ENCODE data around the gene MARVELD1. TPM values are rescaled to one million over a fixed set of nuclear protein-coding genes. Genes with fewer than 3 reads are reported as not detected.

Gene MARVELD1
- total and polyA plus RNA-seq, 2 experiments from 2014 or later: 7.3 to 23.7 TPM

GRCh38 chr10:97754726-97755125 lies 41.2 kb downstream of the MARVELD1 start (continued):
- no peak for TF ChIP-seq ETS1 (IDR thresholded peaks at IDR 0.05)
- no peak for TF ChIP-seq NANOG (IDR thresholded peaks at IDR 0.05; ENCODE audit: borderline replicate concordance)
- TF ChIP-seq ZNF331 (CRISPR knock-in tag; IDR thresholded peaks at IDR 0.05; ENCODE audit: low read depth): no peak
- no peak for TF ChIP-seq POLR2AphosphoS5 (IDR thresholded peaks at IDR 0.05; ENCODE audit: low read depth)

DNA sequence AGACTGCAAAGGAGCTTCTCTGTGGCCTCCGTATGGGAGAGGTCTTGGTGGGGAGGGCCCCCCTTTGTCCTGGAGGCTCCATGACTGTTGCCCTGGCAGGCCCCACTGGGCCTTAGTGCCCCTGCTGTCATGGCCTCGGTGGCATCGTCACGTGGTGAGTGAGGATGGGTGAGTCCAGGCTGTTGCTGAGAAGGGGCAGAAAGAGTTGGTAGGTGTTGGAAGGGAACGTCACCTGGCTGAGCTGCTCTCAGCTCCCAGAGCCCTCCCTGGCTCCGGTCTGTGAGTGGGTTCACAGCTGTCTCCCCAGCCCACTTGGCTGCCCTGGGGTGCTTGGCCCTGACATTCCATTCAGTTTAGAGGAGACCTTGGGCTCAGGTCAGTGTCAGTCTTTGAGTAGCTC lies 42.2 kb downstream of the MARVELD1 start:
- Mint-ChIP-seq H3K36me3 (ENCODE audit: low read depth) (peaks cover 71% of the 10 kb centered on the region), H3K4me1 (no peaks in the 10 kb centered on the region), H3K27me3 (ENCODE audit: insufficient read depth, low read depth, poor library complexity) (peaks cover 11% of the 10 kb centered on the region), H3K27ac (no peak overlapping the region), H3K4me3 (no peak overlapping the region), H3K9me3 (no peaks in the 10 kb centered on the region)
- Histone ChIP-seq H3K4me2 (no peak overlapping the region), H3F3A (replicated peaks; ENCODE audit: low read depth) (no peaks in the 10 kb centered on the region), H2AFZ (no peak overlapping the region), H3K36me3 (ENCODE audit: insufficient read depth) (peaks cover 24% of the 10 kb centered on the region; the same call in 1 of the 2 replicates), H3K9me2 (ENCODE audit: insufficient read depth) (no peaks in the 10 kb centered on the region), H3K79me2 (replicated peaks; ENCODE audit: insufficient read depth) (no peaks in the 10 kb centered on the region), H3K27me3 (ENCODE audit: insufficient read depth) (no peaks in the 10 kb centered on the region), H3K4me1 (ENCODE audit: insufficient read depth) (no peaks in the 10 kb centered on the region), H3K4me3 (no peak overlapping the region), H4K20me1 (replicated peaks; ENCODE audit: insufficient read depth) (no peaks in the 10 kb centered on the region; the same call in 1 of the 2 replicates), H3K27ac (ENCODE audit: low read depth) (no peak overlapping the region)
- no peak for TF ChIP-seq ZNF114 (CRISPR knock-in tag; IDR thresholded peaks at IDR 0.05)
- no peak for TF ChIP-seq CREB1 (CRISPR knock-in tag; IDR thresholded peaks at IDR 0.05; ENCODE audit: low read depth)
- TF ChIP-seq ETS1 (IDR thresholded peaks at IDR 0.05): no peak
- no peak for TF ChIP-seq POLR2AphosphoS5 (IDR thresholded peaks at IDR 0.05; ENCODE audit: low read depth)
- no peak for TF ChIP-seq CTCF (conservative IDR thresholded peaks at IDR 0.05; ENCODE audit: low read depth in 2 of 2)
- no peak for TF ChIP-seq STAT1 (IDR thresholded peaks at IDR 0.05; ENCODE audit: unreplicated experiment)
- TF ChIP-seq NANOG (IDR thresholded peaks at IDR 0.05; ENCODE audit: borderline replicate concordance): no peak
- DNase-seq (ENCODE audit: low spot score) (no peak), ATAC-seq (no peak)

DNA sequence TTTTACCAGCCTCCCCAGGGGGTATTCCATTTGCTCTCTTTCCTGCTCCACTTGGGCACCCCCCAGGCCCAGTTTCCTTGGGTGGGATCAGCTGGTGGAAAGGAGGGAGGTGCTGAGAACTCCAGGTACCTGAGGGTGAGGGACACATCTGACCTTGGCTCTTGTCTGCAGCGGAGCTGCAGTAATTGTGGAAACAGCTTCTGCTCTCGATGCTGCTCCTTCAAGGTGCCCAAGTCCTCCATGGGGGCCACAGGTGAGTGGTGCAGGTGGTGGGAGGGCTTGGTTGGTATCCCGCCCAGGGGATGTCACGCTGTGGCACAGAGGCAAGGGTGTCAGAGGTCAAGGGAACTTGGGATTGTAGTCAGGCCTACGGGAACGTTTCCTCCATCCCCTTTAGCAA lies 43.9 kb downstream of the MARVELD1 start:
- no peak overlapping the region for H3K4me3 Mint-ChIP-seq
- no peak overlapping the region for H3K27ac ChIP-seq (ENCODE audit: low read depth)
- H3K4me2 ChIP-seq: no peak overlapping the region
- H4K20me1 ChIP-seq (replicated peaks; ENCODE audit: insufficient read depth): no peaks in the 10 kb centered on the region; the same call in 1 of the 2 replicates
- H3F3A ChIP-seq (replicated peaks; ENCODE audit: low read depth): no peaks in the 10 kb centered on the region
- H3K79me2 ChIP-seq (replicated peaks; ENCODE audit: insufficient read depth): no peaks in the 10 kb centered on the region
- H3K27ac Mint-ChIP-seq: no peak overlapping the region
- H3K9me3 Mint-ChIP-seq: no peaks in the 10 kb centered on the region
- no peaks in the 10 kb centered on the region for H3K27me3 ChIP-seq (ENCODE audit: insufficient read depth)
- peaks cover 68% of the 10 kb centered on the region for H3K36me3 Mint-ChIP-seq (ENCODE audit: low read depth)
- peaks cover 17% of the 10 kb centered on the region; the same call in 1 of the 2 replicates for H3K36me3 ChIP-seq (ENCODE audit: insufficient read depth)
- H3K4me1 Mint-ChIP-seq: peaks cover 10% of the 10 kb centered on the region
- no peak overlapping the region for H2AFZ ChIP-seq
- DNase-seq (ENCODE audit: low spot score) (no peak), ATAC-seq (no peak)
- H3K27me3 Mint-ChIP-seq (ENCODE audit: insufficient read depth, low read depth, poor library complexity): peaks cover 19% of the 10 kb centered on the region
- no peaks in the 10 kb centered on the region for H3K9me2 ChIP-seq (ENCODE audit: insufficient read depth)
- no peak overlapping the region for H3K4me3 ChIP-seq
- TF ChIP-seq ZNF114 (CRISPR knock-in tag; IDR thresholded peaks at IDR 0.05) (no peak), EZH2 (IDR thresholded peaks at IDR 0.05; ENCODE audit: low read depth, unreplicated experiment) (no peak), ETS1 (IDR thresholded peaks at IDR 0.05) (no peak), CREB1 (CRISPR knock-in tag; IDR thresholded peaks at IDR 0.05; ENCODE audit: low read depth) (no peak)
- H3K4me1 ChIP-seq (ENCODE audit: insufficient read depth): peaks cover 2% of the 10 kb centered on the region; the same call in 1 of the 2 replicates
